K562 (cell line): ENCODE measurements around the gene SLC34A3. TPM values are rescaled to one million over a fixed set of nuclear protein-coding genes. Genes with fewer than 3 reads are reported as not detected.

Experiments used
- ADNP ChIP-seq: fragments of 200-800 bp; sonication (Bioruptor generic); IDR thresholded peaks from 2 replicates; pipeline ENCODE4 v1.6.1; 2016; ENCODE audit warnings: missing genetic modification characterization, missing compliant biosample characterization
- ARNT ChIP-seq, 2 experiments: fragments of 450-650 bp; IDR thresholded peaks; 2 replicates each; pipeline ENCODE4 v1.6.1; 2016; ENCODE audit warnings: mild to moderate bottlenecking in 1 of 2
- CBX2 ChIP-seq: fragments of 200-600 bp; sonication (generic); IDR thresholded peaks from one replicate; pipeline ENCODE4 v1.6.1; 2012; ENCODE audit warnings: mild to moderate bottlenecking, low read length, inconsistent platforms; ENCODE audit not compliant: insufficient read depth, poor library complexity, severe bottlenecking
- ELF4 ChIP-seq: fragments of 450-650 bp; formaldehyde crosslinking; IDR thresholded peaks from 2 replicates; pipeline ENCODE4 v1.4.0; 2022; ENCODE audit warnings: missing genetic modification characterization
- FOSL1 ChIP-seq: fragments of 200-800 bp; sonication (Bioruptor generic); conservative IDR thresholded peaks from 2 replicates; pipeline ENCODE4 v1.6.1; 2016; ENCODE audit warnings: missing genetic modification characterization, missing compliant biosample characterization
- HMG20B ChIP-seq: fragments of 250-450 bp; sonication (Bioruptor Pico); IDR thresholded peaks from 2 replicates; pipeline ENCODE4 v1.5.0; 2021; ENCODE audit warnings: mild to moderate bottlenecking
- IRF1 ChIP-seq: sonication (generic); formaldehyde crosslinking; IDR thresholded peaks from 2 replicates; pipeline ENCODE4 v1.8.0; 2022; ENCODE audit warnings: missing genetic modification reagents, mild to moderate bottlenecking, borderline replicate concordance
- MYNN ChIP-seq, 2 experiments: sonication (generic); formaldehyde crosslinking in 1 of 2; IDR thresholded peaks; 2 replicates each; pipeline versions ENCODE4 v1.5.0 to v1.6.1; 2016 to 2020; ENCODE audit warnings: antibody characterized with exemption in 1 of 2, missing genetic modification reagents in 1 of 2
- PHB ChIP-seq: fragments of 250-450 bp; sonication (Bioruptor Pico); IDR thresholded peaks from 2 replicates; pipeline ENCODE4 v1.5.0; 2021
- RBM34 ChIP-seq: fragments of 200-400 bp; formaldehyde crosslinking; IDR thresholded peaks from 2 replicates; pipeline ENCODE4 v1.6.1; 2018; ENCODE audit warnings: low read length, borderline replicate concordance; ENCODE audit not compliant: insufficient read depth
- TBP ChIP-seq: optimal IDR thresholded peaks from 2 replicates; pipeline ENCODE3; 2011; ENCODE audit warnings: low read depth, low read length, improper control_type of control experiment
- ZBTB17 ChIP-seq: fragments of 450-650 bp; formaldehyde crosslinking; IDR thresholded peaks from 2 replicates; pipeline ENCODE4 v1.4.0; 2020; ENCODE audit warnings: mild to moderate bottlenecking
- ZNF444 ChIP-seq: fragments of 250-450 bp; sonication (Bioruptor Pico); IDR thresholded peaks from 2 replicates; pipeline ENCODE4 v1.4.0; 2020; ENCODE audit warnings: mild to moderate bottlenecking, moderate library complexity
- ZNF512 ChIP-seq: IDR thresholded peaks from 2 replicates; pipeline ENCODE4 v1.6.1; 2016; ENCODE audit warnings: missing genetic modification characterization, missing compliant biosample characterization
- ZNF551 ChIP-seq: fragments of 250-450 bp; sonication (Bioruptor Pico); IDR thresholded peaks from 2 replicates; pipeline ENCODE4 v1.5.0; 2021; ENCODE audit warnings: mild to moderate bottlenecking, moderate library complexity
- ZNF707 ChIP-seq: fragments of 250-450 bp; sonication (Bioruptor Pico); conservative IDR thresholded peaks from 2 replicates; pipeline ENCODE4 v1.8.0; 2022; ENCODE audit warnings: inconsistent platforms, mild to moderate bottlenecking, moderate library complexity
- ZSCAN32 ChIP-seq: fragments of 450-650 bp; formaldehyde crosslinking; IDR thresholded peaks from 2 replicates; pipeline ENCODE4 v1.4.0; 2020; ENCODE audit warnings: mild to moderate bottlenecking, moderate library complexity
- polyA plus RNA-seq, 8 experiments: library from polyadenylated mRNA; depleted of rRNA in 4 of 8; stranded (reverse) in 5 of 8; unstranded in 3 of 8; fragments of >200 nt; fragmentation: Nextera tagmentation in 2 of 8; fragmentation: Illumina TruSeq in 1 of 8; extraction: Ambion mirVana in 2 of 8; extraction: Trizol in 1 of 8; gene quantifications; 2 replicates each; pipeline versions ENCODE4 v1.2.1 to v1.2.3, GENCODE V29; 2011 to 2014; ENCODE audit warnings: inconsistent platforms in 1 of 8, missing spikeins in 1 of 8
- total RNA-seq, 7 experiments: library from RNA; depleted of rRNA in 6 of 7; stranded (reverse); fragments of >200 nt in 6 of 7; fragmentation: Illumina TruSeq in 2 of 7; extraction: Trizol in 2 of 7; gene quantifications; 2 replicates each; pipeline versions ENCODE4 v1.2.1 to v1.2.3, GENCODE V29; 2011 to 2021; ENCODE audit warnings: low replicate concordance in 1 of 7
- TF ChIP-seq, protein P1 (sequence below): fragments of 250-450 bp; sonication (Bioruptor Pico); IDR thresholded peaks from 2 replicates; pipeline ENCODE4 v1.4.0; 2020; ENCODE audit warnings: borderline replicate concordance
- TF ChIP-seq, protein P2 (sequence below): fragments of 250-450 bp; sonication (Bioruptor Pico); IDR thresholded peaks from 2 replicates; pipeline ENCODE4 v1.9.0; 2021; ENCODE audit warnings: mild to moderate bottlenecking, inconsistent platforms
- TF ChIP-seq, protein P3 (sequence below): sonication (generic); formaldehyde crosslinking; IDR thresholded peaks from 2 replicates; pipeline ENCODE4 v1.8.1; 2023; ENCODE audit warnings: mild to moderate bottlenecking, missing genetic modification reagents

Gene SLC34A3
- total and polyA plus RNA-seq, 9 of the 15 experiments (the other 6 are each of a cell fraction or from before 2014, with no cell fraction given): not detected

DNA sequence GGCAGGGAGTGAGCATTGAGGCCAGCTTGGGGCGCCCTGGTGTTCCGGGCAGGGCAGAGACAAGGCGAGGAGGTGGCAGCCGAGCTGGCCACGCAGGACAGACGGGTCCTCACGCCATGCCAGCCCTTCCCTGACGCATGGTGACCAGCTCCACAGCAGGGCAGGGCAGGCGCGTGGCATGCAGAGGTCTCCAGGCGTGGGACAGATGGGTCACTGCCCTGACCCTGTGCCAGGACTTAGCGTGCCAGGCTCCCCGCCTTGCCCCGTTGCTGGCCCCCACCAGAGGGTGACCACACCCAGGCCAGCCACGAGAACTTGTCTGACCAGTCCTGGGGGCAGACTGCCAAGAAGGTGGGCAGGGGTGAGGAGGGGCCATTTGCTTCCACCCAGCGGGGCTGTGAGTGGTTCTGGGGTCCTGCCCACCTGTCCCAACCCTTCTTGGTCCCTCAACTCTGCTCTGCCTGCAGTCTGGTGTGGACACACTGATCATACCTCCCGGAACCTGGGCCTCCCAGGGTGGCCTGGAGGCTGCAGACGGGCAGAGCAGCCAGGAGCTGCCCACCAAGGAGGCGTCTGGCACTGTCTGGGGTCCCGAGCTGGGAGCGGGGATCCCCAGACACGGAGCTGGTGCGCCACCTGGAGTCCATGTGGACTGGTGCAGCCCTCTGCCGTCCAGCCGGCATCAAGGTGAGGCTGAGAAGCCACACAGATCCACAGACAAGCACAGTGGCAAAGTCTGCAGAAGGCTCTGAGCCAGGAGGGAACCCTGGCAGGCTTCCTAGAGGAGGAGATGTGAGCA is 3.4 kb upstream of the SLC34A3 start, which contains the start of gene RNF224 (continued):
- TF ChIP-seq, protein P1, sequence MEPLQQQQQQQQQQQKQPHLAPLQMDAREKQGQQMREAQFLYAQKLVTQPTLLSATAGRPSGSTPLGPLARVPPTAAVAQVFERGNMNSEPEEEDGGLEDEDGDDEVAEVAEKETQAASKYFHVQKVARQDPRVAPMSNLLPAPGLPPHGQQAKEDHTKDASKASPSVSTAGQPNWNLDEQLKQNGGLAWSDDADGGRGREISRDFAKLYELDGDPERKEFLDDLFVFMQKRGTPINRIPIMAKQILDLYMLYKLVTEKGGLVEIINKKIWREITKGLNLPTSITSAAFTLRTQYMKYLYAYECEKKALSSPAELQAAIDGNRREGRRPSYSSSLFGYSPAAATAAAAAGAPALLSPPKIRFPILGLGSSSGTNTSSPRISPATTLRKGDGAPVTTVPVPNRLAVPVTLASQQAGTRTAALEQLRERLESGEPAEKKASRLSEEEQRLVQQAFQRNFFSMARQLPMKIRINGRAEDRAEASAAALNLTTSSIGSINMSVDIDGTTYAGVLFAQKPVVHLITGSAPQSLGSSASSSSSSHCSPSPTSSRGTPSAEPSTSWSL (CRISPR knock-in tag): no peak
- TF ChIP-seq ZNF551 (CRISPR knock-in tag): no peak
- no peak for TF ChIP-seq ARNT (IDR thresholded peaks at IDR 0.05)
- no peak for TF ChIP-seq ADNP (tag)
- 0 out of 2 replicates have a peak, but pooled peaks have one; percentile 12 for TF ChIP-seq ZBTB17 (CRISPR knock-in tag)
- TF ChIP-seq, protein P2, sequence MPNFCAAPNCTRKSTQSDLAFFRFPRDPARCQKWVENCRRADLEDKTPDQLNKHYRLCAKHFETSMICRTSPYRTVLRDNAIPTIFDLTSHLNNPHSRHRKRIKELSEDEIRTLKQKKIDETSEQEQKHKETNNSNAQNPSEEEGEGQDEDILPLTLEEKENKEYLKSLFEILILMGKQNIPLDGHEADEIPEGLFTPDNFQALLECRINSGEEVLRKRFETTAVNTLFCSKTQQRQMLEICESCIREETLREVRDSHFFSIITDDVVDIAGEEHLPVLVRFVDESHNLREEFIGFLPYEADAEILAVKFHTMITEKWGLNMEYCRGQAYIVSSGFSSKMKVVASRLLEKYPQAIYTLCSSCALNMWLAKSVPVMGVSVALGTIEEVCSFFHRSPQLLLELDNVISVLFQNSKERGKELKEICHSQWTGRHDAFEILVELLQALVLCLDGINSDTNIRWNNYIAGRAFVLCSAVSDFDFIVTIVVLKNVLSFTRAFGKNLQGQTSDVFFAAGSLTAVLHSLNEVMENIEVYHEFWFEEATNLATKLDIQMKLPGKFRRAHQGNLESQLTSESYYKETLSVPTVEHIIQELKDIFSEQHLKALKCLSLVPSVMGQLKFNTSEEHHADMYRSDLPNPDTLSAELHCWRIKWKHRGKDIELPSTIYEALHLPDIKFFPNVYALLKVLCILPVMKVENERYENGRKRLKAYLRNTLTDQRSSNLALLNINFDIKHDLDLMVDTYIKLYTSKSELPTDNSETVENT (CRISPR knock-in tag): no peak
- TF ChIP-seq MYNN (IDR thresholded peaks at IDR 0.05): no peak
- TF ChIP-seq MYNN (CRISPR knock-in tag; IDR thresholded peaks at IDR 0.05): no peak
- TF ChIP-seq, protein P3, sequence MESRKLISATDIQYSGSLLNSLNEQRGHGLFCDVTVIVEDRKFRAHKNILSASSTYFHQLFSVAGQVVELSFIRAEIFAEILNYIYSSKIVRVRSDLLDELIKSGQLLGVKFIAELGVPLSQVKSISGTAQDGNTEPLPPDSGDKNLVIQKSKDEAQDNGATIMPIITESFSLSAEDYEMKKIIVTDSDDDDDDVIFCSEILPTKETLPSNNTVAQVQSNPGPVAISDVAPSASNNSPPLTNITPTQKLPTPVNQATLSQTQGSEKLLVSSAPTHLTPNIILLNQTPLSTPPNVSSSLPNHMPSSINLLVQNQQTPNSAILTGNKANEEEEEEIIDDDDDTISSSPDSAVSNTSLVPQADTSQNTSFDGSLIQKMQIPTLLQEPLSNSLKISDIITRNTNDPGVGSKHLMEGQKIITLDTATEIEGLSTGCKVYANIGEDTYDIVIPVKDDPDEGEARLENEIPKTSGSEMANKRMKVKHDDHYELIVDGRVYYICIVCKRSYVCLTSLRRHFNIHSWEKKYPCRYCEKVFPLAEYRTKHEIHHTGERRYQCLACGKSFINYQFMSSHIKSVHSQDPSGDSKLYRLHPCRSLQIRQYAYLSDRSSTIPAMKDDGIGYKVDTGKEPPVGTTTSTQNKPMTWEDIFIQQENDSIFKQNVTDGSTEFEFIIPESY (CRISPR knock-in tag): peak; percentile 73; the same call in 1 of the 2 replicates
- TF ChIP-seq CBX2: no peak
- no peak for TF ChIP-seq FOSL1
- TF ChIP-seq TBP: peak; percentile 26
- no peak for TF ChIP-seq ELF4 (CRISPR knock-in tag)
- TF ChIP-seq RBM34: no peak
- no peak for TF ChIP-seq PHB (CRISPR knock-in tag)
- no peak for TF ChIP-seq ZNF512 (tag)
- no peak for TF ChIP-seq HMG20B (CRISPR knock-in tag)
- no peak for TF ChIP-seq ZNF707 (CRISPR knock-in tag)
- peak; percentile 76; the same call in 1 of the 2 replicates for TF ChIP-seq ZNF444 (CRISPR knock-in tag)
- no peak for TF ChIP-seq ZSCAN32 (CRISPR knock-in tag)
- TF ChIP-seq IRF1 (CRISPR knock-in tag): no peak
